K562 (cell line): ENCODE measurements around the gene GPR142. TPM values are rescaled to one million over a fixed set of nuclear protein-coding genes. Genes with fewer than 3 reads are reported as not detected.
A peak's percentile ranks its signal among the peaks of the same experiment; 100 is the strongest.

Experiments
- BHLHE40 ChIP-seq: IDR thresholded peaks from 2 replicates; pipeline ENCODE4 v1.6.1; 2011; ENCODE audit warnings: low read length, improper control_type of control experiment
- CHCHD3 ChIP-seq: fragments of 250-450 bp; sonication (Bioruptor Pico); IDR thresholded peaks from 2 replicates; pipeline ENCODE4 v2.1.2; 2022; ENCODE audit warnings: mild to moderate bottlenecking
- DACH1 ChIP-seq: fragments of 450-650 bp; IDR thresholded peaks from 2 replicates; pipeline ENCODE4 v1.6.1; 2018; ENCODE audit not compliant: partially characterized antibody
- EP400 ChIP-seq: fragments of 450-650 bp; IDR thresholded peaks from 2 replicates; pipeline ENCODE4 v1.6.1; 2017; ENCODE audit warnings: antibody characterized with exemption, mild to moderate bottlenecking, moderate library complexity
- MAFF ChIP-seq: IDR thresholded peaks from 2 replicates; pipeline ENCODE4 v1.6.1; 2012; ENCODE audit warnings: low read length, improper control_type of control experiment
- MNT ChIP-seq, 2 experiments: fragments of 450-650 bp; conservative IDR thresholded peaks; 2 replicates each; pipeline ENCODE4 v1.6.1; 2017; ENCODE audit warnings: mild to moderate bottlenecking in 2 of 2, moderate library complexity in 2 of 2
- PHF8 ChIP-seq: fragments of 200-600 bp; sonication (generic); IDR thresholded peaks from 2 replicates; pipeline ENCODE4 v1.6.1; 2012; ENCODE audit warnings: mixed run types, mild to moderate bottlenecking, inconsistent platforms, low read length, moderate library complexity, borderline replicate concordance
- PML ChIP-seq: IDR thresholded peaks from 2 replicates; pipeline ENCODE4 v1.6.1; 2012; ENCODE audit warnings: low read length, inconsistent platforms
- POLR2B ChIP-seq: fragments of 450-650 bp; IDR thresholded peaks from 2 replicates; pipeline ENCODE4 v1.6.1; 2018; ENCODE audit warnings: low read depth; ENCODE audit not compliant: partially characterized antibody
- RBM15 ChIP-seq: fragments of 200-400 bp; formaldehyde crosslinking; IDR thresholded peaks from 2 replicates; pipeline ENCODE4 v1.6.1; 2018; ENCODE audit warnings: mild to moderate bottlenecking, low read length, moderate library complexity; ENCODE audit not compliant: insufficient read depth
- RERE ChIP-seq: sonication (generic); formaldehyde crosslinking; IDR thresholded peaks from 2 replicates; pipeline ENCODE4 v1.8.0; 2023; ENCODE audit warnings: missing genetic modification reagents, mild to moderate bottlenecking, borderline replicate concordance
- SMARCA4 ChIP-seq: fragments of 450-650 bp; IDR thresholded peaks from 2 replicates; pipeline ENCODE4 v1.6.1; 2016
- STAT5A ChIP-seq: IDR thresholded peaks from 2 replicates; pipeline ENCODE4 v1.6.1; 2012; ENCODE audit warnings: low read length, inconsistent platforms, borderline replicate concordance
- TCF15 ChIP-seq: fragments of 250-450 bp; sonication (Bioruptor Pico); IDR thresholded peaks from 2 replicates; pipeline ENCODE4 v1.8.0; 2022; ENCODE audit warnings: moderate library complexity, mild to moderate bottlenecking, inconsistent platforms
- TCF3 ChIP-seq: sonication (generic); formaldehyde crosslinking; IDR thresholded peaks from 2 replicates; pipeline ENCODE4 v1.4.0; 2020; ENCODE audit warnings: mild to moderate bottlenecking, missing genetic modification reagents
- TEAD4 ChIP-seq, 2 experiments: sonication (generic) in 1 of 2; formaldehyde crosslinking in 1 of 2; IDR thresholded peaks; 2 replicates each; pipeline versions ENCODE4 v1.6.1 to v1.8.0; 2012 to 2022; ENCODE audit warnings: borderline replicate concordance in 1 of 2, inconsistent platforms in 1 of 2, low read length in 1 of 2, mild to moderate bottlenecking in 1 of 2, missing genetic modification reagents in 1 of 2
- XRCC5 ChIP-seq: fragments of 200-400 bp; formaldehyde crosslinking; IDR thresholded peaks from 2 replicates; pipeline ENCODE4 v1.6.1; 2017; ENCODE audit warnings: low read depth, mild to moderate bottlenecking, low read length
- ZNF274 ChIP-seq: IDR thresholded peaks from 2 replicates; pipeline ENCODE4 v1.6.1; 2011; ENCODE audit warnings: low read depth, mild to moderate bottlenecking, low read length, moderate library complexity, borderline replicate concordance
- ZNF740 ChIP-seq, 3 experiments: fragments of 200-800 bp in 1 of 3; sonication (Bioruptor generic) in 1 of 3; sonication (generic) in 1 of 3; formaldehyde crosslinking in 1 of 3; IDR thresholded peaks; 2 replicates each; pipeline versions ENCODE4 v1.6.1 to v1.8.0; 2016 to 2022; ENCODE audit warnings: mild to moderate bottlenecking in 2 of 3, missing compliant biosample characterization in 2 of 3, missing genetic modification characterization in 2 of 3, missing genetic modification reagents in 1 of 3
- ZNF780A ChIP-seq: fragments of 250-450 bp; sonication (Bioruptor Pico); IDR thresholded peaks from 2 replicates; pipeline ENCODE4 v1.5.0; 2021; ENCODE audit warnings: mild to moderate bottlenecking
- polyA plus RNA-seq, 8 experiments: library from polyadenylated mRNA; depleted of rRNA in 4 of 8; stranded (reverse) in 5 of 8; unstranded in 3 of 8; fragments of >200 nt; fragmentation: Nextera tagmentation in 2 of 8; fragmentation: Illumina TruSeq in 1 of 8; extraction: Ambion mirVana in 2 of 8; extraction: Trizol in 1 of 8; gene quantifications; 2 replicates each; pipeline versions ENCODE4 v1.2.1 to v1.2.3, GENCODE V29; 2011 to 2014; ENCODE audit warnings: inconsistent platforms in 1 of 8, missing spikeins in 1 of 8
- total RNA-seq, 7 experiments: library from RNA; depleted of rRNA in 6 of 7; stranded (reverse); fragments of >200 nt in 6 of 7; fragmentation: Illumina TruSeq in 2 of 7; extraction: Trizol in 2 of 7; gene quantifications; 2 replicates each; pipeline versions ENCODE4 v1.2.1 to v1.2.3, GENCODE V29; 2011 to 2021; ENCODE audit warnings: low replicate concordance in 1 of 7

Gene GPR142
- total and polyA plus RNA-seq, 9 of the 15 experiments (the other 6 are each of a cell fraction or from before 2014, with no cell fraction given): not detected

- no peak for TF ChIP-seq ZNF780A
- TF ChIP-seq DACH1: peak; percentile 73
- TF ChIP-seq MNT (conservative IDR thresholded peaks at IDR 0.05): peak in 1 of 2 experiments; percentile 80; a peak in 2 of 4 replicates
- no peak for TF ChIP-seq RERE
- TF ChIP-seq TEAD4 (IDR thresholded peaks at IDR 0.05; ENCODE audit: low read length): peak; percentile 94
- TF ChIP-seq TEAD4 (CRISPR knock-in tag; IDR thresholded peaks at IDR 0.05; ENCODE audit: borderline replicate concordance): no peak
- no peak for TF ChIP-seq EP400
- peak; percentile 73 for TF ChIP-seq STAT5A
- peak; percentile 63; the same call in 1 of the 2 replicates for TF ChIP-seq ZNF274
- 0 out of 2 replicates have a peak, but pooled peaks have one; percentile 63 for TF ChIP-seq ZNF740 (CRISPR knock-in tag; IDR thresholded peaks at IDR 0.05)
- peak in 1 of 2 experiments; percentile 46; a peak in 1 of 4 replicates for TF ChIP-seq ZNF740 (tag; IDR thresholded peaks at IDR 0.05)
- TF ChIP-seq BHLHE40: peak; percentile 75
- TF ChIP-seq TCF15 (CRISPR knock-in tag): 0 out of 2 replicates have a peak, but pooled peaks have one; percentile 4
- no peak for TF ChIP-seq RBM15
- peak; percentile 74 for TF ChIP-seq SMARCA4
- TF ChIP-seq POLR2B: no peak
- TF ChIP-seq CHCHD3 (CRISPR knock-in tag): no peak
- TF ChIP-seq PHF8: peak; percentile 30; the same call in 1 of the 2 replicates
- TF ChIP-seq TCF3: peak; percentile 95
- no peak for TF ChIP-seq MAFF
- TF ChIP-seq PML: peak; percentile 67
- no peak for TF ChIP-seq XRCC5
Measured at GRCh38 chr17:74332763-74333283, 34.5 kb upstream of the GPR142 start (continued).
